Measurements from ENCODE around the gene SLC38A3.
A peak's percentile ranks its signal among the peaks of the same experiment; 100 is the strongest.
"Not testable (repeated sequence)": the region's sequence is repeated elsewhere in the genome, so short reads cannot be mapped to it uniquely, and the experiment has no call there.

Gene SLC38A3

DNA sequence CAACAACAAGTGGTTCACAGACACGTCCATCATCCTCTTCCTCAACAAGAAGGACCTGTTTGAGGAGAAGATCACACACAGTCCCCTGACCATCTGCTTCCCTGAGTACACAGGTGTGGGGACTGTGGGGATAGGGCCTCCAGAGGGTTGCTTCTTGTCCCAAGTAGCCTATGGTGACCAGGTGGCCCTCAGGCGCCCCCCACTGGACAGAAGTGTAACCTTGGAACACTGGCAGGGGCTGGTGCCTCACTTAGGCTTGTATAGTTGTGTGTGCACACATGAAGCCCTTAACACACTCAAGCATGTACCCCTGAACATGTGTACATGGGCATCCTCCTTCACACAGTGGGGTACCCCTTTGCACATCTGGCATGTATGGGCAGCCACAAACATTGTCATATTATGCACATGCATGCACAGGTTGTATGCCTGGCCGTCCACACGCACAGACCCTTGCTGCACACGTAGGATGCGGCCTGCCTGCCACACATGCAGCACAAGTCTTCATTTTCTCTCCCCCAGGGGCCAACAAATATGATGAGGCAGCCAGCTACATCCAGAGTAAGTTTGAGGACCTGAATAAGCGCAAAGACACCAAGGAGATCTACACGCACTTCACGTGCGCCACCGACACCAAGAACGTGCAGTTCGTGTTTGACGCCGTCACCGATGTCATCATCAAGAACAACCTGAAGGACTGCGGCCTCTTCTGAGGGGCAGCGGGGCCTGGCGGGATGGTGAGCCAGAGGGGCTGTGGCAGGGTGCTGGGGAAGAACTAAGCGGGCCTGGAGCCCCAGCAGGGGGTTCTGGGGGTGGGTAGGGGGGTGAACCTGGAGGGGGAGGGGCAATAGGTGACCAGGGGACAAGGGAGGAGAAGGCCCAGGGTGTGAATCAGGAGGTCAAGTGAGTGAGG, 52.2 kb downstream of the SLC38A3 start:
- DNase-seq, result no peak

DNA sequence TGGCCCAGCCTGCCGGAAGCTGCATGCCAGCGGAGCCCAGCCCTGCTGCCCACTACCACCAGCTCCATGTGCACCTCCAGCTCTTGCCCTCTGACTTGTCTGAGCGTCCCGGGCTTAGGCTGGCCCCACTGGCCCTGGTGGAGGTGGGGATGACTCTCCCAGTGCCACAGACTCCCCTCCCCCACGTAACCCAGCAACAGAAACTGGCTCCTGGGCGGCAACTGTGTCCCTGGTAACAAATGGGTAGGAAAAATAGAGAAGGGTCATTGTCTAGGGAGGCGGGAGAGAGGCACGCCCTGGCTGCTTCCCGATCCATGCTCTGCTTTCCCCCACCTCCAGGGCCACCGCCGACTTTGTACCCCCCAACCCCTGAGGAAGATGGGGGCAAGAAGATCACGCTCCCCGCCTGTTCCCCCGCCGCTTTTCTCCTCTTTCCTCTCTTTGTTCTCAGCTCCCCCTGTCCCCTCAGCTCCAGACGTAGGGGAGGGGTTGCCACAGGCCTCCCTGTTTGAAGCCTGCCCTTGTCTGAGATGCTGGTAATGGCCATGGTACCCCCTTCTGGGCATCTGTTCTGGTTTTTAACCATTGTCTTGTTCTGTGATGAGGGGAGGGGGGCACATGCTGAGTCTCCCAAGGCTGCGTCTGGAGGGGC, 53.1 kb downstream of the SLC38A3 start:
- DNase-seq, result no peak

DNA sequence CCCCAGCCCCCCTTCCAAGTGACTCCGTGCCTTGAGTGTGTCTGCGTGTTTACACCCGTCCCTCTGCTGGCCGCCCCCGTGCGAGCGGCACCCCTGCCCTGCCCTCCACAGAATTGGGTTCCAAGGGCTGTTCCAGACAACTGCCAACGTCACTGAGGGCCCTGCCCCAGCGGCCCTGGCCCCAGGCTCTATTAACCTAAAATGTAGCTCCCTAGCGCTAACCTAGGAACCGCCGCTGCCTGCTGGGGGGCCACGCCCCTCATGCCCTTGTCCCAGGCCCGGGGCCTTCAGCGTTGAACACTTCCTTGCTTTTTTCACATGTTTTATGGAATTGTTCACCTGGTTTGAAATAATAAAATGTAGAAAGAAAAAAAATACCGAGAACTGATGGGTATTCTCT, 53.9 kb downstream of the SLC38A3 start:
- no peak for DNase-seq

DNA sequence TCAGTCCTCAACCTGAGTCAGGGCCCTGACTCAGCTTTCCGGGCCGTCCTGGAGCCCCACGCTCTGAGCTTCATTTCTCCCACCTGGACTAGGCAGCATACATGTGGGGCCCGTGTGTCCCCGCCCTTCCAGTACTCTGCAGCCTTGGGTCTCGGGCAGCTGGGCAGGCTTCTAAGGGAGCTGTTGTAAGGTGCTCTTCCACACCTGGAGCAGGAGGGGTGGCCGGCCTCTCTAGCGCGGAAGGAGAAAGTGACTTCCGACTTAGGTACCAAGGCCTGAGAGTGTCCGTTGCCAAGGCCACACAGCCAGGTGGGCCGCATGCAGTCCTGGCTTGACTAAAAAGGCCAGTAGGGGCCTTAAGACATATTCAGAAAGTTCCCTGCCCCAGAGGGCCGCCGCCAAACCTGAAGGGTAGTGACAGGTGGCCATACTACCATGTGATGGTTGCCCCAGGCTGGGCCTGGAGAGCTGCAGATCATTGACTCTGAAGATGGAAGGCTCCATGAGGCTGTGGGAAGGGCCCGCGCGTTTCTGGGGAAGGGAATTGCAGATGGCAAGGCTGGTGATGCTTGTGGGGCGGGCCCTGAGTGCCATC, 54.5 kb downstream of the SLC38A3 start:
- no peak for DNase-seq

DNA sequence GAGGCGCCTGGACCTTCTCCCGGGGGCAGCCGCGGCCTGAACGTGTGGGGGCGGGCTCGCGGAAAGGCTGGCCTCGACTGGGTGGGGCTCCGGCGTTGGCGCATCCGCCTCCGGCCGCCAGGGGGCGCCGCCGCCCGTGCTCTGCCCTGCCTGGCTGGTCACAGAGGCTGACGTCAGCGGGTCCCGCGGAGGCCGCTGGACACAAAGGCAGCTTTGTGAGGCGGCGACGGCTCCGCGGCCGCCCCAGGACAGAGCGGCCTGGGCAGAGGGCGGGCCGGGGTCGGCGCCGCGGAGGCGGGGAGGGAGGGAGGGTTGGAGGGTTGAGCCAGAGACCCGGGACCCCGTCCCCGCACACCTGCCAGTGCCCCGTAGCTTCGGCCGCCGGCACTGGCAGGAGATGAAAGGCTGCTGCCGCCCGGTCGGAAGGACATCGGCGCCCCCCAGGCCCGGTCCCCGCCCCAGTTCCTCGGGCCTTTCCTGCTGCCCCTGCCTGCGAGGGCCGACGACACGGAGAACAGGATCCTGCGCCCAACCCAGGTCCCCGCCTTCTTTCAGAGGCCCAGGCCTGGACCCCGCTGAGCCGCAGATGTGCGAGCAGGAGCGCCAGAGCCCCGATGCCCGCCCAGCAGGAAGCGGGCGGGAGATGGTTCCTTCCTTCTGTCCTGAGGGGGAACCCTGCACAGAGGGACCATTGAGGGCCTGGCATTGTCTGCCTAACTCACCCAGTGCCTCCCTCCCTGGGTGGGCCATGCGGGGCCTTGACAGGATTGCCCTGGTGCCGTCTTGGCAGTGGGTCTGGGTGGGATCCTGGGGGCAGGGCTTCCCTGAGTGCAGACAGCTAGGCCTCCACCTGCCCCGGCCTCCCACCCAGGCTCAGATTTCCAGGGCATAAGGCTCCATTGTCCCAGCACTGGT, 55.2 kb downstream of the SLC38A3 start:
- peak; percentile 74 for DNase-seq

DNA sequence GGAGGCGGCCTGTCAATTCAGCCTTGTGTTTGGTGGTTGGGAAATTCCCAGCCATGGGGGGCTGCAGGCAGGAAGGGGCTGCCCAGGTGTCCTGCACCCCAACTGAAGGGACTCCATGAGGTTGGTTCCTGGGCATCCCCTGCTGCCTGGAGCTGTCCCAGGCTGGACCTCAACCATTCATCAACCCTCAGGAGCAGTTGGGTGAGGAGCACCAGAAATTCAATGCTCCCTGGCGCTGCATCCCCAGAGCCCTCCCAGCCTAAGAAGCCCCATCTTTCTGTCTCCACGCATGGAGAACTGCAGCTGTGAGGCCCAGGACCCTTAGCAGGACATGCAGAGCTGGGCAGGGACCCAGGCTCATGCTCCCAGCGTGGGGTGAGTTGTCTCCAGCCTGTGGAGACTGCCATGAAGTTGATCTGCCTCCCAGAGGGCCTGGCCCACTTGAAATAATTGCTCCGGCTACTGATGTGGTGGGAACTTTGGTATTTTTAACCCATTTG, 55.9 kb downstream of the SLC38A3 start:
- DNase-seq, result no peak

DNA sequence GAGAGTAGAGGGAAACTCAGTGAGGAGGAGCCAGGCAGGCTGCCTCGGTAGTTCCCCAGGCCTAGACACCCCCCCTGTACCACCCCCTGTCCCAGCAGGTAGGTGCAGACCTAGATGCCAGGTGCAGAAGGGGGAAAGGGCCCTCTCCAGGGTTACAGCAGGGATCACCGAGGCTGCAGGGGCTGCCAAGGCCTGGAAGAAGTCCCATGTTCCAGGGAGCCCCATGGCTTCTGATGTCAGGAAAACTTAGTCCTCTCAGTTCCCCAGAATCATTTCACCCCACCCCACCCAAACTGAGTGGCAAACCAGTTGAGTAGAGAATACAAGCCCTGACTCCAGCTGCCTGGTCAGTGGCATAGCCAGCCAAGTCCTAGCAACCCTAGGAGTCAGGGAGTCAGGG, 56.4 kb downstream of the SLC38A3 start:
- DNase-seq, result no peak

DNA sequence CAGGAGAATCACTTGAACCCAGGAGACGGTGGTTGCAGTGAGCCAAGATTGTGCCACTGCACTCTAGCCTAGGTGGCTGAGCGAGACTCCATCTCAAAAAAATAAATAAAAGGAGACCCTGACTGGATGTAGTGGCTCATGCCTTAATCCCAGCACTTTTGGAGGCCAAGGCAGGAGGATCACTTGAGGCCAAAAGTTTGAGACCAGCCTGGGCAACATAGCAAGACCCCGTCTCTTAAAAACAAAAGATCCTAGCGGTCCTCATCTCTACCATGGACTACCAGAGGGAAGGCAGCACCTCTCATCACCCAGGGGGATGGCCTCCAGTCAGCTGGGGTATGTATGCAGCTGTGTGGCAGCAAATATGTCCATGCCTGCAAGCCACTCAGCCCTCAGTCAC, 57.1 kb downstream of the SLC38A3 start:
- not testable (repeated sequence) for DNase-seq

DNA sequence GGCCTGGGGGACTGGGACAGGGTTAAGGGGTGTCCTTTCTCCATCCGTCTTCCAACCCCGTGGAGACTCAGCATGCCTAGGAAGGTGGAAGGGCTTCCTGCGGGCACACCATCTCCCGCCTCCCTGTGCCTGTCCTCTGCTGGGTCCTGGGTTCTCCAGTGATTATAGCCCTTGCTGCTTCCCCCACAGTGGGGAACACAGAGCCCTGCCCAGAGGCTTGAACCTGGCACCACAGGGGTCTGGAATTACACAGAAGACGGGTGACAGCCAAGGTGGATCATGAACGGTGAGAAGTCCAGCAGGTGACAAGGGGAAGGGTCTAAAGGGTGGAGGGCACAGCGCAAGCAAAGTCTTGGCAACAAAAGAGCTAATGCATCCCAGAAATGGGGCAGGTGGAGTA, 57.7 kb downstream of the SLC38A3 start:
- no peak for DNase-seq

DNA sequence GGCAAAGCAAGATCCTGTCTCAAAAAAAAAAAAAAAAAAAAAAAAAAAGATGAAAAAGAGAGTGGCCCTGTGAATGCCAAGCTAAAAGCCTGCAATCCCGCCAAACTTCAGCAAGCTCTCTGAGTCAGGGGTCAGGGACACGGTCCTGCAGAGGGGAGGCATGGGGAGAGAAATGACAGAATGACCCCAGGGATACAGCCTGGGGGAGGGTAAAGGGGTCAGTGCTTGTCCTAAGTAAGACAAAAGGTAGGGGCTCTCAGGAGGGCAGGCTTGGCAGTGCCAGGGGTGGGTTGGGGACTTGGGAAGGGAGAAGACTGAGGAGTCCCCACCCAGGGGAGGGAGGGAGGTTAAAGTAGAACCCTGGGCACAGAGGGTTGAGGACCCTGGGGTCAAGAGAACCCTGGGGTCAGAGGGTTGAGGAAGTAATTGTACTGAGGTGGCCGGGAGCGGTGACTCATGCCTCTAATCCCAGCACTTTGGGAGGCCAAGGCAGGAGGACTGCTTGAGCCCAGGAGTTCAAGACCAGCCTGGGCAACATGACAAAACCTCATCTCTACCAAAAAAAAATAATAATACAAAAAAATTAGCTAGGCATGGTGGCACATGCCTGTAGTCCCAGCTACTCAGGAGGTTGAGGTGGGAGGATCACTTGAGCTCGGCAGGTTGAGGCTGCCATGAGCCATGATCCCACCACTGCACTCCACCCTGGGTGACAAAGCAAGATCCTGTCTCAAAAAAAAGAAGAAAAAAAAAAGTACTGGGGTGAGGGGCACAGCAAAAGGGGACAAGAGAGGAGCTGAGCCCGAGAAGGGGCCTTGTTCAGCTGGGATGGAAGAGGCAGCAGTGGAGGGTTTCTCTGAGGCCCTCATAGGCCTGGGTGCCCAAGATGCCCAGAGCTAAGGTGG, 58.7 kb downstream of the SLC38A3 start:
- no peak for DNase-seq

DNA sequence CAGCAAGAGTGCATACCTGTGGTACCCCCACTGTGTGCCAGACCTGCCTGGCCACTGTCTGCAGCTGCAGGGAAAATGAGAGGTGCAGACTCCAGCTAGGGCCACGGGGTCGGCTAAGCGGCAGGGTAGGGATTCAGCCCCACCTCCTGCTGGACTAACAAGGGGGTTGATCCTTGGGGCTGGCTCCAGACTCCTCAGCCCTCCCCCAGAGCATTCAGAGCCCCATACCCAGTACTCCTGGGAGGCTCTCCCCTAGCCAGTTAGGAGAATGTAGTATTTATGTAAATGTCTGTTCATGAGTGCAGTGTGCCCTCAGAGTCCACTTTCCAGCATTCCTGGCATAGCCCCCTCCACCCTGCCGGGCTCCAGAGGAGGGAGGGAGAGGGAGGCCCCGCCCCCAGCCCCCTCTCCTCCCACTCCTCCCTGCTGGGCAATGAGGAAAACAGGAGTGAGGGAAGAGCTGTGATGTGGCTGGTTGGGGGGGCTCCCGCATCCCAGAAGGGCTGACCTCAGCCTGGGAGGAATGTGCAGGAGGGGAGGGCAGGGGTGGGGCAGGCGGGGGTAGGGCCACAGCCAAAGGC, 59.4 kb downstream of the SLC38A3 start:
- DNase-seq, result no peak

DNA sequence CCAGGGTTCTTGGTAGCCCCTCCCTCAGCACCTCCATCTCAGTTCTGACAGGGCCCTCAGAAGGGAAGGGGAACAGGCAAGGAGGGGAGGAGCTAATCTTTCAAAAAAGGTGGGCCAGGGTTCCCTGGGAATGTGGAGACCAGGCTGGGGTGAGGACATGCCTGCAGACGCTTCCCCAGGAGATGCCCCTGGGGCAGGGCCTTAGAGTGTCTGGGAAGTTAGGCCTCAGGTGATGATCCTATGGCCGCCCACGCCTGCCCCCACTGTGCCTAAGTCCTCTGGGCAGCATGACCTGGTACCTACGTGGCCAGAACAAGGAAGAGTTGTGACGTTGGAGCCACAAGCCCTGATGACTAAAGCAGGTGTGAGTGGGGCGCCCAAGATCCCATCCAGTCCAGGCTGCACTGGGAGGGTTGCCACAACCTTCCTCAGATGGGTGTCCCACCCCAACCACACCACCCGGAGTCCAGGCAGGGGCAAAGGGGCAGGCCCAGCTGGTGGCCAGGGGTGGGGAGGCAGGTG, 60.0 kb downstream of the SLC38A3 start:
- DNase-seq, result no peak

DNA sequence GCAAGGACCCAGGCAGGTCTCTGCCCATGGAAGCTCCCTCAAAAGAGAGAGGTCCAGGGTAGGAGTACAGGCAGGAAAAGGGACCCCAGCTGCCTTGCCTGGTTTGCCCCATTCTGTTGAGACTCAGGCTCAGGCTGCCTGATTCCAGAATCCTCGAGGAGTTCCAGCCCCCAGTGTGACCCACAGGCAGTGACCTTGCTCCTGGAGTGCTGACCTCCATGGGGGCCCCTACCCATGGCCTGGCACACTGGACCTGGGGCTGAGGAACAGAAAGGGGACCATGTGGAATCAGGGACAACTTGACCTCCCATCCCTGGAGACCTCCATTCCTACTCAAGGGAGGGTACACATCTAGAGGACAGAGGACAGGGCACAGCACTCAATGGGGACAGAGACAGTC, 60.5 kb downstream of the SLC38A3 start:
- no peak for DNase-seq

DNA sequence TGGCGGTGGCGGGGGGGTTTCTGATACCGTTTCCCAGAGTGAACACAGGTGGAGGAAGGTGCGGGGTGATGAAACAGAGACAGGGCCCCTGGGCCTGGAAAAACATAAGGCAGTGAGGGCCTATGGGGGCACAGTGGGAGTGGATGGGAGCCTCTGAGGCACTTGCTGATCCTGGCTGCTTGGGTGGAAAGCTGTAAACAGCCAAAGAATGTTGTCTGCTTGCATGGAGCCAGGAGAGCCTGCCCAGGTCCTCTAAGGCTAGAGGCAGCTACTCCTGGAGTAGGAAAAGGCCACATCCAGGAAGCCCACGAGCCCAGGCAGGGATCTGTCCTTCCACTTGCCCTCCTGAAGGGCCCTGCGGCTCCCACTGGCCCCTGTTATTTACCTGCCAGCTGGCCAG, 60.9 kb downstream of the SLC38A3 start:
- no peak for DNase-seq

DNA sequence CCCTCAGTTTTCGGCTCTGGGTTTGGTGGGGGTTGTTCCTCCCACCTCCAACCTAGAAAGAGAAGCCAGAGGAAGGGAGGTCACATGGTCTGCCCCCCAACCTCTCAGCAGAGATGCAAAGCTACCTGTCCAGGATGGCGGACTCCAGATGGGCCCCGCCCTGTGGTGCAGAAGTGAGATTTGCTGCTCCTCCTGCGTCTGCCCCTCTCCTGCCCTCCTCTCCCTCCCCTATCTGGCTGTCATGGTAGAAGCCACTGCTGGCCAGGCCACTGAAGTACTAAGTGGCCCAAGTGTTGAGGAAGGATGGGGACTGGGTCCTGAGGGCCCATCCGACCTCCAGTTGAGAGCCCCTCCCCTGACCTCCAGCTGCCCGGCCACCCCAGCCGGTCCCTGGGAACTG, 61.8 kb downstream of the SLC38A3 start:
- DNase-seq, result no peak

DNA sequence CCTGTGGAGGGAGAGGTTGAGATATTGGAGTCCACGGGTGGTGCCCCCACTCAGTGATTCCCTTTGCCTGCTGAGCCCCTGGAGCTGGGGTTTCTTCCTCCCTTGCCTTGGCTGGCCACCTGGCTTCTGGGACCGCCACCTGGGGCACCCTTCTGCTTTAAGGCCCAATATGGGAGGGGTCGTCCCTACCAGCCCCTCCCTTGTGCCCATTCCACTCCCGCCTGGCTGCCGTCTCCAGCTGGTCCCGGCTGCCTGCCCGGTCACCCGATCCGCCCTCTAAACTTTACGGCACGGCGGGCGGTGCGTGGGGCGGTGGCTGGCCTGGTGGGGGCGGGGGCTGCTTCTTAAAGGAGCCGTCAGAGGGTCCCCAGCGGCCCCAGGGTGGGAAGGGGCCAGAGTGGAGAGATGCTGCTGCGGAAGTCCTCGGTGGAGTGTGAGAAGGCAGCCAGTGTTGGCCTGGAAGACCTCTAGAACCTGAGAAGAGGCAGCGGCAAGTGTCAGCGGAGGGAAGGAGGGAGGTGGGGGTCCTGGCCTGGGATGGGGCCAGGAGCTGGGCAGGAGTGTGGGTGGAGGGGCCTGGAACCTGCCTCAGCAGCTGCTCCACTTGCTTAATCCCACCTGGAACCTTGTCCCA, 62.3 kb downstream of the SLC38A3 start:
- no peak for DNase-seq

DNA sequence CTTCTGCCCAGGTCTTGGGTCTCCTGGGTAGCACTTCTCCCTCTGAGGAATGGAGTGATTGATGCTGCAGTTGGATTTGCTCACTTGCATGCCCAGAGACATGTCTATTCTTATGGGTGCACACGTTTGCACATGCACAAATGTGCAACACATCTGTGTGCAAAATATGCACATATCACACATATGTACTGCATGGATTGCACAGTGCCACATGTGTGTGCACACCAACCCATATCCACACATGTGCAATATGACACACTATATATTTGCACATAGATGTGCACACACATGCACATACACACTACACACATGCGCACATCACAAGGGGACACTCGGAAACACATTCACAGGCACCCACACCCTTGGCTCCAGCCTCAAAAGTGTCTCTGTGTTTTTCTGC, 63.2 kb downstream of the SLC38A3 start:
- DNase-seq, result no peak

DNA sequence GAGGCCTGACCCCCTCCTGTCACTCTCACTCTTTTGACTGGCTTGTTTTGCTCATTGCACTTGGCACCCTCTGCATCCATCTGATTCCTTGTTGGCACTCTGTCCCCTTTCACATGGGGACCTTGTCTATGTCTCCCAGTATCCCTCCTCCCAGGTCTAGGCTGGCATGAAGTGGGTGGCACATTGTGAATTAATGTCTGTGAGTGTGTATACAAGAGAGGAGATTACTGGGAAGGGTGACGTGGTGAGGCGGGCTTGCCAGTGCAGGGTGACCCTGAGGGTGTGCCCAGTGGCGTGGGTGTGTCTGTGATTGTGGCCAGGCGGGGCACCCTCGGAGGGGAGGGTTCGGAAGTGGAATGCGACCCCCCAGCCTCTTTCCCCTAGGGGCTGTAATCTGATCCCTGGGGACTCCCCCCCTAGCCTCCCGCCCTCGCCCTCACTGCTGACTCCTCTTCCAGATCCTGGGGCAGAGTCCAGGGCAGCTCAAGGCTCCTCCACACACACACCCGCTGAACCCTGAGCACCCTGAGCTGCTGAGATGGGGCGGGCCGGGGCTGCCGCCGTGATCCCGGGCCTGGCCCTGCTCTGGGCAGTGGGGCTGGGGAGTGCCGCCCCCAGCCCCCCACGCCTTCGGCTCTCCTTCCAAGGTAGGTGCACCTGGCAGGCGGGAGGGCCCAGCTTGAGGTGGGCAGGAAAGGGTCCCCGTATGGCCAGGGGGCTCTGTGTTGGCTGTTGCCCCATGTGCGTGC, 63.8 kb downstream of the SLC38A3 start, which contains the start of gene SEMA3B:
TSS of gene SEMA3B (plus strand) at position 445 of the 749 bp plus-strand sequence. CDS start at position 539, 94 bp downstream.
- no peak for DNase-seq

DNA sequence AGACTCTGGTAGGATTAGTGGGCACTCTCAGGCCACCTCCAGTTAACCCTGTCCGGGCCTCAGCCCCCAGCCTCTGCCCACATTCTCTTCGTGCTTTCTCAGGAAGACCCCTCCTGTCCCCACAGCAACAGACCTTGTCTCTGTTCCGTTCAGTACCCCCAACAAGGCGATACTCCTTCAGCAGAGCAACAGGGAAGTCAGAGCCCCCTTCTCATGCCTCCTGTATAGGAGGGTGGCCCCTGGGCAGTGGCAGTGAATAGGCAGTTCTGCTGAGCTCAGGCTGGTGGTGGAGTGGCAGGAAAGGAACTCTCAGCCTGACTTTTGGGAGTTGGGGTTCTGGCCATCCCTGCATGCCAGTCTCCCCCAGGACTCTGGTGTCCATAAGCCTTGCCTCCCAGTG, 64.4 kb downstream of the SLC38A3 start:
- no peak for DNase-seq

DNA sequence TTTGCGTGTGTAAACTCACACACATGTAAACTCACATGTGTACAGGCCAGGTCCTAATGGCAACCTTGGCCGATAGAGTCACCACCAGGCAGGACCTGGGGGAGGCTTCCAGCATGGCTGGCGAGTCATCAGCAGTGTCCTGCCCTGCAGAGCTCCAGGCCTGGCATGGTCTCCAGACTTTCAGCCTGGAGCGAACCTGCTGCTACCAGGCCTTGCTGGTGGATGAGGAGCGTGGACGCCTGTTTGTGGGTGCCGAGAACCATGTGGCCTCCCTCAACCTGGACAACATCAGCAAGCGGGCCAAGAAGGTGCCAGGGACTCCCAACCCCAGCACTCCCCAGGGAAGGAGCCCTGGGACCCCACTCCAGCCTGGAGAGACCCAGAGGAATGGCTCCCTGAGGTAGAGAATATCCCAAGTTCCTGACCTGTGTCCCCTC, 64.9 kb downstream of the SLC38A3 start:
- DNase-seq, result no peak
